ENCODE results near the gene CSRP3.

Gene CSRP3

GRCh38 chr11:19201737-19202605, at the start of gene CSRP3:
TSS of gene CSRP3 (minus strand) at chr11:19201983. CDS start at chr11:19192448, 9,535 bp downstream.
- no peak for DNase-seq

- no peak for DNase-seq
These were observed 49.8 kb upstream of the CSRP3 start for GRCh38 chr11:19251577-19251976.

- no peak for DNase-seq
These were observed 45.0 kb upstream of the CSRP3 start for GRCh38 chr11:19246816-19247215.

GRCh38 chr11:19245351-19245750, 43.6 kb upstream of the CSRP3 start:
- no peak for DNase-seq

GRCh38 chr11:19244621-19245020, 42.8 kb upstream of the CSRP3 start:
- no peak for DNase-seq

GRCh38 chr11:19244084-19244483, 42.3 kb upstream of the CSRP3 start:
- DNase-seq, result no peak

GRCh38 chr11:19243613-19244012, 41.8 kb upstream of the CSRP3 start:
- DNase-seq, result no peak

GRCh38 chr11:19243143-19243542, 41.4 kb upstream of the CSRP3 start:
- DNase-seq, result no peak

- no peak for DNase-seq
These were observed 40.6 kb upstream of the CSRP3 start for GRCh38 chr11:19242179-19242932.

- peak in 1 of 2 experiments; percentile 75 for DNase-seq
These were observed 39.7 kb upstream of the CSRP3 start for GRCh38 chr11:19241260-19242178.

GRCh38 chr11:19240420-19241259, 38.9 kb upstream of the CSRP3 start, which contains the start of gene E2F8:
TSS of gene E2F8 (minus strand) at chr11:19240945. CDS start at chr11:19240121, 824 bp downstream.
- peak; percentile 92 to 99 for DNase-seq

GRCh38 chr11:19239039-19239438, 37.3 kb upstream of the CSRP3 start:
- peak in 1 of 2 experiments; percentile 22 for DNase-seq

- DNase-seq, result no peak
These were observed 36.0 kb upstream of the CSRP3 start for GRCh38 chr11:19237813-19238212.

GRCh38 chr11:19237381-19237780, 35.6 kb upstream of the CSRP3 start:
- DNase-seq, result no peak

- DNase-seq, result no peak
These were observed 32.5 kb upstream of the CSRP3 start for GRCh38 chr11:19234231-19234817.

- DNase-seq, result no peak
These were observed 31.2 kb upstream of the CSRP3 start for GRCh38 chr11:19232910-19233503.

- DNase-seq, result no peak
These were observed 27.9 kb upstream of the CSRP3 start for GRCh38 chr11:19229671-19230070.

GRCh38 chr11:19228968-19229367, 27.2 kb upstream of the CSRP3 start:
- DNase-seq, result no peak

GRCh38 chr11:19226378-19227195, 24.8 kb upstream of the CSRP3 start:
- DNase-seq, result no peak

- DNase-seq, result no peak
These were observed 23.8 kb upstream of the CSRP3 start for GRCh38 chr11:19225581-19225980.
